ENCODE results near the gene USP27X.
A peak's percentile ranks its signal among the peaks of the same experiment; 100 is the strongest.

USP27X gene

DNA sequence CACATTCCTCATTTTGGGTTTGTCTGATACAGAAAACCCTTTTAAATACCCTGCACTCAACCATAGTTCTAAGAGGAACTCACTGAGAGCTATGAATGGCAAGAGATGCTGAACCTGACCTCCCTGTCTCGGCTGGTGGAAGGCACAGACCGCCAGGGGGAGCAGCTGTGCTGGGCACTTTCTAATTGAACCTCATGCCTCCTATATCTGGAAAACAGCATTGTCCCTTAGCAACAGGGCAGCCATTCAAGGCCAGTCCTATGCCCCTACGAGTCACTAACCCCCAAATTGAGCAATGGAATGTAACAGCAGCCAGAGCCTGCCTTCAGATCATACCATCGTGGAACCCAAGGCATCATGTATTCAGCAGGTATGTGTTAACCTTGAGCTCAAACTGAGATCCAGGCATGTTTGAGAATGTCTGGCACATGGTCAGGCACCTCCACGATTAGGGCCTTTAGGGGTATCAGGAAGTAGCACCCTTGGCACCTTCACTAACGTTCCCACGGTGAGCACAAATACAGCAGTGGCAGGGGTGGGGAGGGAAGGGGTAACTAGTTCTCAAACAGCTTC, 5.1 kb downstream of the USP27X start:
- peak; percentile 15 to 23 for DNase-seq (ENCODE audit: low read depth in 2 of 2)

DNA sequence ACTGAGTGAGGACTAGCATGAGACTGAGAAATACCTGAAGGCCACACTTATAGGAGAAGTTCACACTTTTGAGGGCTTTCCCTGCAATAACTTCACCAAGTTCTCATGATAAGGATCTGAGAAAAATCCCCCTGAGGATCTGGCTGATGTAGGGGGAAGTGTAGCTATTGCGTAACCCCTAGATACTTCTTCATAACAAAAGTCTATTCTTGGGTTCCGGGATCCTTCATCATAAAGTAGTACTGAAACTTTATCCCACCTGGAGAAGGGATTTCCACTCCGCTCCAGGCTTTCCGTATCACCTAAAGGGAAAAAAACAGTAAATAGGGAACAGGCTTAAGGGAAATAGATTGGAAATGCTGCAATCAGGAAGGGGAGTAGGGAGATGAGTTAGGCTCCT, 13.3 kb downstream of the USP27X start:
- DNase-seq (ENCODE audit: low read depth in 2 of 2) = no peak

DNA sequence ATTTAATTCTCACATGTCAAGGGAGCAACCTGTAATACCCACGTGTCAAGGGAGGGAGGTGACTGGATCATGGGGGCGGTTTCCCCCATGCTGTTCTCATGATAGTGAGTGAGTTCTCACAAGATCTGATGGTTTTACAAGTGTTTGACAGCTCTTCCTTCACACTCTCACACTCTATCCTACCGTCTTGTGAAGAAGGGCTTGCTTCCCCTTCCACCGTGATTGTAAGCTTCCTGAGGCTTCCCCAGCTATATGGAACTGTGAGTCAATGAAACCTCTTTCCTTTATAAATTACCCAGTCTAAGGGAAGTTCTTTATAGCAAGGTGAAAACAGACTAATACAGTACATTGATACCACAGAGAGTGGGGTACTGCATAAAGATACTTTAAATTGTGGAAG, 17.7 kb downstream of the USP27X start:
- DNase-seq (ENCODE audit: low read depth in 2 of 2) = no peak

DNA sequence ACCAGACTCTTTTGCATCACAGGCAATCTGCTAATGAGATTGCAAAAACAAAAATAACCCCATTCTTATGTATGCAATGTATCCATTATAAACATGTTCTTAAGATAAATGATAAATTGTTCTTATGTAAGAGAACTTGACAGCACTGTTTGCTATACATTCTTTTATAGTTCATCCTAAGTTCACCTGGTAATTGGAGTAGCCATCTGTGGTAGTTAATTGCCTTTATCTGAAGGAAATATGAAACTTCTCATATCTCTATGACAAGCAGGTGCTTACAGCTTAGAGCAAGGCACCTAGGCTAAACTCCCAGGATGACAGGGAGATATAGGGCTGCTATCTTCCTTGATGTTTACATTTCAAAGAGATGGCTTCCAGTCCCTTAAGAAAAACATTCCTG, 21.8 kb downstream of the USP27X start:
- no peak for DNase-seq (ENCODE audit: low read depth in 2 of 2)

DNA sequence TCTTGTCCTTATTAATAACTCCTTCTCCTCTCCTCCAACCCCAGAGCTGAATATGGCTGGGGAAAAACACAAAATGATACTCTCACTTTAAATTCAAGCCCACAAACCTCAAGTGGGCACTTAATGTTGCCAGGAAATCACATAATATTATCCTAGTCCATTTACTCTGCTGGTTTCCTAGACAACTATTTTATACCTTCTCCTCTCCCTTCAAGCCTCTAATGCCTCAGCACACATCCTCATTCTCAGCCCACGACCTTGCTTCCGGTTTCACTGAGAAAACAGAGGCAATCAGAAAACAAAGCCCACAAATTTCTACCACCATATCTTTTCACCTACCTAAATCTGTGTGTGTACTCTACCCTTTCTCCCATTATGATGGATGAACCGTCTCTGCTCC, 31.1 kb downstream of the USP27X start:
- no peak for DNase-seq (ENCODE audit: low read depth in 2 of 2)

DNA sequence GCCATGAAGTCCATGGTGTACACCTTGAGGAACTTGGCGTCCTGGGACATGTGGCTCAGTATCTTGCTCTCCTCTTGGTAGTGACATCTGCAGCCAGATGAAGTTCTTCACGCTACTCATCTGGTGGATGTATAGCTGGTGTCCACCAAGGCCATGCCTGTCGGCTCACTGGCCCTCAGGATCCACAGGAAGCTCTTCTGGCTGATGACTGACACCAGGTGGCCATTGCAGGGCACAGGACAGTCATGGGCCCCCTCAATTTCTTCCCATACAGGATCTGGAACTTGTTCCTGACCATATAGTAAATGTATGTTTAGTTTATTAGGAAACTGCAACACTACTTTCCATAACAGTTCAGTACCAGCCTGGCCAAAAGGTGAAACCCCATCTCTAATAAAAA, 32.8 kb downstream of the USP27X start:
- no peak for DNase-seq (ENCODE audit: low read depth in 2 of 2)

DNA sequence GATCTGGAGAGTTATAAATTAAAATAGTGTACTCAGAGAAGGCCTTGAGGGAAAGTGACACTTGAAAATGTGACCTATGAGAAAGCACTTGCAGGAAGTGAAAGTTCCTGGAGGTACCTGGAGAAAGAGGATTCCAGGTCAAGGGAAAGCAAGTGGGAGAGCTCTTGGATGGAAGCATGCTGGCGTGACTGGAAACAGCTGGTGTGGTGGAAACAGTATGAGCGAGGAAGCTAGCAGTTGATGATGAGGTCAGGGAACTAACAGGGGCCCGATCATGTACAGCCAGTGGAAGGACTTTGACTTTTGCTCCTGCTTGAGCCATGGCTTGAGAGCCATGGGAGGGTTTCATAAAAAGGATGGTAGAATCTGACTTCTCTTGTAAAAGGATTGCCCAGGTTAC, 33.6 kb downstream of the USP27X start:
- DNase-seq (ENCODE audit: low read depth in 2 of 2) = no peak

DNA sequence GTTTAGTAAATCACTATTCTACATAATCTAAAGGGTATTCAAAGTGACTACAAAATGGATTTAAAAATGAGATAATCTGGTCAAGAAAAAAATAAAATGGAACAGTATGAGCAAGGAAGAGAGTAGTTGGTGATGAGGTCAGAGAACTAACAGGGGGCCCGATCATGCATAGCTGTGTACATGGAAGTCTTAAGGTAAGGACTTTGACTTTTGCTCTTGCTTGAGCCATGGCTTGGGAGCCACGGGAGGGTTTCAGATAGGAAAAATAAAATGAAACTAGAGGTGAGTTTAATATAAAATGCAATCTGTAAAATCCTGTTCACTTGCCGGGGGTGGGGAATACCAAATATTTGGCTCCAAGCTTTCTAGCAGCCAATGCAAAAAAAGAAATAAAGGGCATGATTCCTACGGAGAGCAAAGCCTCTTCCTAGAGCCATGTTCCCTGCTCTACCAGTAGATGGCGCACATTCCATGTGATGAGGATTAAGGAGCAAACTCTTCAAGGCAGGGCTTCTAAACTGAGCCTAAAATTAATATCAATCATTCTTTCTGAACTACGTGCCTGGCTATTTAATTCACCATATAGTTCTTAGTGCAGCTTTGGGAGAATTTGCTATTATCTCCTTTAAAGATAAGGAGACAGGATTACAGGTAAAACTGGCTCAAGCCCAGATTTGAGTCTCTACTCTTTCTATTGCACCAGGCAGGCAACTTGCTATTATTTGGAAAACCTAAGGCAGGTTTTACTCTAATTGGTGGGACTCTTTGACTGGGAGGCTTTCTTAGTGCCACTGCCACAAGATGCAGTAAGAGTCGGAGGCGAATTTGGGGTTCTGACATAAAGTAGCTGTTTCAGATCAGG, 36.3 kb downstream of the USP27X start:
- peak in 1 of 2 donors; percentile 24 for DNase-seq (ENCODE audit: low read depth in 2 of 2)

DNA sequence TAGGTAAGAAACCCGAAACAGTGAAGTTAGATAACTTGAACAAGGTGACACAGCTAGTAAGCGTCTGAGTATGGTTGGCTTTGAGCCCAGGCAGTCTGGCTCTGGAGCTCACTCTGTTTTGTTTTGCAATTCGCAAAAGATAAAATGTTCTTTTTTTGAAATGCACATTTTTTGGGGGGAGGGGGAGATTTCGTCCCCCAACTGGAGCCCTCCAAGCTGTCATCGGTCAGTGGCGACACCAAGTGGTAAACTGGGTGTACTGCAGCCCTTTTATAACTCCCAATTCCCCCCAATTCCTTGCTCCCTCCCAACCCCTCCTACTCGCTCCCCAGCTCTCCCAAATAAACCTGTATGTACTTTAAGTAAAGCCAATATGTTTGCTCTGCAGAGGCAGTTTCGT, 40.3 kb downstream of the USP27X start:
- DNase-seq (ENCODE audit: low read depth in 2 of 2) = no peak

DNA sequence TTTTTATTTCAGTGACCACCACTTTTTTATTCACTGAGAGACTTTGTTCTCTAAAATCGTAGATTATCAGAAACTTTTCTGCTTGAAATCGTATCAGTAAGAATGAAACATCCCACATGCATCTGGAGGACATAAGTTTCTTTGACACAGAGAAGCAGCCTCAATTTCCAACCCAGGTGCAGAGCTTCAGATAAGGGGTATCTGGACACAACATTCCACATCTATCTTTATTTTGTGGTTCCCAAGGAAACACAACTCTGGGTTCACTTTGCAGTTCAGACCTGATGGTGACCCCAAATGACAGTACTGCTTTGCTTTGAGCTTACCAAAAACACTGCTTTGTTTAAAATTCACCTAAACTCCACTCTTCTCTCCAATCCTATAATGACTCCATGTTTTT, 41.8 kb downstream of the USP27X start:
- no peak for DNase-seq (ENCODE audit: low read depth in 2 of 2)

DNA sequence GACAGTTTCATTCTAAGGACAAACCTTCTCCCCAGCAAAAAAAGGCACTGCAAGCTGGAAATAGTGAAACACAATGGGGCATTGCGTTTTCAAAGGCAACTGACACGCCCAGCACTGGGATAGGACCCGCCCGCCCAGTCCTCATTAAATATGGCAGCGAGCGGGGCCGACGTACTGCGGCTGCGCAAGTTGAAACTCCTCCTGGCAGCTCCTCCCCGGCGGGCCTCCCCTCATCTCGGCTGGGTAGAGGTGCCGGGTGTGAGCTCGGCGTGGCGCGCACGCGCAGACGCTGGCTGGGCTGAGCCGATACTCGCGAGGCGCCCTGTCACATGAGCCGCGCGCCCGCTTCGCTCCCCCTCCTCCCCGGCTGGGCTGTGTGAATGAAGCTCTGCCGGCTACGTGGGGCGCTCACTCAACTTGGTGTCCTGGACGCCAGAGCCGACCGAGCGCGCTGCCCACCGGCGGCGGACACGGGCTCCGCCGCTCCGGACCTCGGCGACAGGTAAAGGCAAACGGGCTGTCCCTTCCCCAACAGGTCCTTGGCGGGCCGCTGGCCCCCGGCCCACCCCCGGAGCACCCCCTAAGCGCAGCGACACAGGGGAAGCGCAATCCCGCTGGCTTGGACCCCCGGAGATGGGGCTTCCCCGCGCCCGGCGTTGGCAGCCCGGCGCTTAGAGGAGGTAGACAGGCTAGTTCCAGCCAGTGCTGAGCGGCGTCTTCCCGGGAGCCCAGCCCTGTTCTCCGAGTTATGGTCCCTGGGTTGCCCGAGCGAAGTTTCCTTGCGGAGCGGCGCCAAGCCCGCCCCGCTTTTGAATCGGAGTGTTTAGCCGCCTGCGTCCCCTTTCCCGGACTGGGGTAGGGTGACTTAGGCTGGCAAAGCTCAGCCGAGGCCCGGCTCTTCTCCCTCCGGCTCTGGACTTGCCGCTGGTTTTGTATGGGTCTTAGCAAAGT, 43.3 kb downstream of the USP27X start, which contains the start of gene CLCN5:
TSS of gene CLCN5 (plus strand) at position 306 of the 951 bp plus-strand sequence. CDS start 2,703 bp downstream, outside the sequence.
- peak; percentile 81 to 89 for DNase-seq (ENCODE audit: low read depth in 2 of 2)

DNA sequence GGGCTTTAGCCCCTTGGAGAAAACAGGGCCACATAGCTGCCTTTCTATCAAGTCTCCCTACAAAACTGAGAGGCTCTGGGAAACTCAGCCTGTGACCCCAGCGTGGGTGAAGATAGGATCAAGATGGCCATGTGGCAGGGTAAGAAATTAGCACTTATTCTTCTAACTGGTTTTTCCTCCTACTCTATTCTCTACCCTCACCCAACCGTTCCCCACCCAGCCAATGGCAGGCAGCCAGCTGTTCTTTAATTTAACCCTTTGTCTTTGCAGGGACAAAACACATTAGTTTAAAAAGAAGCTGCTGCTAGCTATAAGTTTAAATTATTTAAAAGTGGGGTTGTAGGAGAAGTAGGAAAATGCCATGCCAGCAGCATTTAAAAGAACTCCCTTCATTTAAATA, 45.9 kb downstream of the USP27X start:
- no peak for DNase-seq (ENCODE audit: low read depth in 2 of 2)

DNA sequence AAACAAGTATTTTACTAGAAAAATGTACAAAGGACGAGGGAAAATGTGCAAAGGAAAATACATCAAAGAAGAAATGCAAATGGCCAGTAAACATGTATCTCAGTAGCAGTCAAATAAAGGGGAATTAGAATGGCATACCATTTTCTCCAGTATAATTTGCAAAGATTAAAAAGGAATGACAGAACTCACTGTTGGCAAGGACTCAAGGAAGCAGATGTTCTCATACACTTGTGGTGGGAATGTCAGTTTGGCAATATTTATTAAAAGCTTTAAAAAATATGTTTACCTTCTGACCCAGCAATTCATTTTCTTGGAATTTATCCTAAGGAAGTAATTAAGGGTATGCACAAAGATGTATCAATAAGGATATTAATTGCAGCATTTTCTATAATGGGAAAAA, 50.8 kb downstream of the USP27X start:
- DNase-seq (ENCODE audit: low read depth in 2 of 2) = no peak
